Glomerular endothelial cell (primary cell): ENCODE data around the gene RPA1. TPM values are rescaled to one million over a fixed set of nuclear protein-coding genes. Genes with fewer than 3 reads are reported as not detected.
"Not testable (repeated sequence)": the region's sequence is repeated elsewhere in the genome, so short reads cannot be mapped to it uniquely, and the experiment has no call there.

Source experiments
- DNase-seq: peaks from one replicate; pipeline ENCODE4 v3.0.0-alpha.2; 2011; ENCODE audit warnings: low read depth, low spot score; ENCODE audit errors: extremely low read depth
- total RNA-seq: library from RNA; depleted of rRNA; stranded (reverse); fragments of >200 nt; gene quantifications from 2 replicates; pipeline ENCODE4 v1.2.3, GENCODE V29; 2015

The RPA1 gene
- total RNA-seq, 1 donor from 2014 or later: 29.2 TPM

- DNase-seq: no peak
These were observed 19.2 kb upstream of the RPA1 start for GRCh38 chr17:1810450-1811103.

- no peak for DNase-seq
These were observed 16.7 kb upstream of the RPA1 start for GRCh38 chr17:1813088-1813487.

DNA sequence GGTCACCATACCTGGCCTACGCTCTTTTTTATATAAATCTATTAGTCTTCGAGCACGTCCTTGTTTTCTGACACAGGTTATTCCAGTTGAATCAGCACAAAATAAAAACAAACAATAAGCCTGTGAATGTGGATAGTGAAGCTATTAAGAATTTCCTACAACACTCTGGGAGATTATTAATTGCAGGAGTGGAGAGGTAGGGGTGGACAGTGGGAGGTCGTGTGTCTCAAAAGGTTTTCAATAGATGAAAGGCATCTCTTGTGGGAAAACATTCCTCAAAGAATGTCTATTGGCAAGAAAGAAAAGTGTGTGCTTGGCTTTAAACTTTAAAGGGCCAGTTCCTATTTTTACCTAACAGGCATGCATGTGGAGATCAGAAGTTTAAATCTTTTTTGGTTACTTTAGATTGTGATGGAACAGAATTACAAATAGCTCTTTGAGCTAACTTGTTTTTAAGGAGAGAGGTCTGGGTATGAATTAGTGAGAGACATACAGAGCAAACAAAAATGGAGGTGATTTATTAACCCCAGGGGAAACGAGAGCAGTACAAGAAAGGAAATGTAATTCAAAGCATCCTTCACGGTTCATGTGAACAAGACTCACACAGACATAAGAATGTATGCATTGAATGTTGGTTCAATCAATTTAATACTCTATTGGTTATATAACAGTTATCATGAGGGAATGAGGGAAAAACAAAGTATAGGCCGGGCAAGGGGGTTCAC lies 9.1 kb upstream of the RPA1 start:
- no peak for DNase-seq

- no peak for DNase-seq
These were observed 601 bp upstream of the RPA1 start for GRCh38 chr17:1829216-1829591.

DNA sequence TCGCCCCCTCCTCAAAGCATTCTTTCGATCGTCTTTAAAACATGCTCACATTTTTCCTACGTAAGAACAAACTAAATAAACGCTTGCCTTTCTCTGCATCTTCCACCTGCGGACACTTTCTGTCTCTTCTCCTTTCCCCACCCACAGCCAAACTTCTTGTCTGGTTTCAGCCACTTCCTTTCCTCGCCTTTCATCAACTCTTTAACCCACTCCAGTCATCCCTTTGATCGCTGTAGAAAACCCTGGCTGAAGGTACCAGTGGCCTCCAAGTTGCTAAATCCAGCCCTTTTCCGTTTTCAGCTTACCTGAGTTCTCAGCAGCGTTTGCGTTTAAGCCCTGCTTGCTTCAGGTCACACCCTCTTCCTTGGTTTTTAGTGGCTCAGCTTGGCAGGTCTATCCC lies 483 bp downstream of the RPA1 start:
- no peak for DNase-seq

- no peak for DNase-seq
These were observed 4.8 kb downstream of the RPA1 start for GRCh38 chr17:1834380-1835149.

- DNase-seq: no peak
These were observed 9.7 kb downstream of the RPA1 start for GRCh38 chr17:1839516-1839915.

GRCh38 chr17:1843947-1844346 lies 14.1 kb downstream of the RPA1 start:
- DNase-seq: no peak

- DNase-seq: no peak
These were observed 17.4 kb downstream of the RPA1 start for GRCh38 chr17:1847191-1847590.

DNA sequence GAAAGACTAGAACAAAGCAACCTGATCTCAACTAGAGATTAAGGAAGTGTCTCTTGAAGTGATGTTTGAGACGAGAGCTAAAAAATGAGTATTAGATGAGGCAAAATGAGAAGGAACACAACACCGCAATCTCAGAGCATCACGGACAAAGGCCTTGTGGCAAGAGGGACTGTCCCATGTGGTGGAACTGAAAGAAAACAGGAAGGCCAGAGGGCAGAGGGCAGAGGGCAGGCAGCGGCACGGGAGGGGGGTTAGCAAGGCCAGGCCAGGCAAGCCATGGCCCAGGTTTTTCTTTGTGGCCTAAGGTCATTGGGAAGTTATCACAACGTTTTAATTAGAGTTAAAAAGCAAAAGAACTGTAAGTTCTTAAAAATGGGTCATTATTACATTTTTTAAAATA lies 22.5 kb downstream of the RPA1 start:
- DNase-seq: no peak

DNA sequence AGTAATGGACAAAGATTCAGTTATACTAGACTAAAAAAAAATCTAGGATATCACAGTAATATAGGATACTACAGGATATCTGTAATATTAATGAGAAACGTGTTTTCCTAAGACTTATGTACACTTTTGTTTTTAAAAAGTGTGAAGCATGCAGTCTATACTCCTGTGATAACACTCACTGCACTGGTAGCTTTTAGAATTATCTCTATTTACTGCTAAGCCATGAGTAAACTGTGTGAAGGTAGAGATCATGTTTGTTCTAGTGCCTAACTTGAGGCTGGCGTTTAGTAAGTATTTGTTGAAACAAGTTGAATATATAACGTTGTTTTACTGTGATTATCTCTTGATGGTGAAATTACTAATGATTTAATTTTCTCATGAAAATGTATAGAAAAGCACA lies 23.9 kb downstream of the RPA1 start:
- no peak for DNase-seq

GRCh38 chr17:1856462-1856861 lies 26.7 kb downstream of the RPA1 start:
- DNase-seq: not testable (repeated sequence)

DNA sequence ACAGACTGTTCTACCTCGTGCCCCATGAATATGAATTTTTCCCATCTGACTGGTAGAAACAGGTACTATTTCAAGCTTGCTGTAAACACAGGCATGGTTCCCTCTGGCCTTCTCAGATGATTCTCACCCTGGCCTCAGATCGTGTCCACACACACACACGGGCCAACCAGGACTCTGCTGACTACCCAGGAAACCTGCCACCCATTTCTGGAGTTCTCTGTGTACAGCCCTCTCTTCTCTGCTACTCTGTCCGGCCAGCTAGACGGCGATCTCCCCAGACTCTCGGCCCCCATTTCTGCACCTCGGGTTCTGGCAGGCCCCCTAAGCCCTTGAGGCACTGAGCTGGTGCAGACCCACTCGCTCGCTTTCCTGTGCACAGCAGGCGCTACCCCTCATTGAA lies 31.2 kb downstream of the RPA1 start:
- DNase-seq: no peak

- no peak for DNase-seq
These were observed 31.7 kb downstream of the RPA1 start for GRCh38 chr17:1861391-1862010.

GRCh38 chr17:1865252-1866037 lies 35.6 kb downstream of the RPA1 start:
- peak; percentile 14 for DNase-seq

GRCh38 chr17:1867307-1867706 lies 37.5 kb downstream of the RPA1 start:
- DNase-seq: no peak

- DNase-seq: no peak
These were observed 38.3 kb downstream of the RPA1 start for GRCh38 chr17:1868090-1868489.

GRCh38 chr17:1870592-1870991 lies 40.8 kb downstream of the RPA1 start:
- no peak for DNase-seq

- no peak for DNase-seq
These were observed 42.0 kb downstream of the RPA1 start for GRCh38 chr17:1871756-1872155.

GRCh38 chr17:1872254-1872653 lies 42.4 kb downstream of the RPA1 start:
- DNase-seq: no peak

DNA sequence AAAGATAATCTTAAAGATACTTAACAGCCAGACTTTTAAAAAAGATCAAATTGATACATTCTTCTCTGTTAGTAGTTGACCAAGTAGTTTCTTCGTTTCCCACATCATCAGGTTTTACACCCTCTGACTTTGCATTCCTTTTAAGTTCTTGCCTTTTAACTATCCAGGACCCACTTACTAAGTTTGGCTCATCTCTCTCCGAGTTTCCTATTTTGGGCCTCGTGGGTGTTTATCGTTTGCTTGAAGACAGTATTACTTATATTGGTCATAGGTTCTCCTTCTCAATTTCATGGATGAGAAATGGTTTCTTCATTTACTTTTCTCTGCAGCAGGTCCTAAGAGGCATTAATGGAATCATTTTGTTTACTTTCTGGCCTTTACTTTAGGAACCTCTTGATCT lies 43.2 kb downstream of the RPA1 start:
- DNase-seq: no peak
